Dedifferentiated amniotic fluid mesenchymal stem cell (primary cell): Measurements from ENCODE around the gene NDUFS6.
"Not testable (repeated sequence)": the region's sequence is repeated elsewhere in the genome, so short reads cannot be mapped to it uniquely, and the experiment has no call there.

ENCODE experiments used
- DNase-seq: peaks from one replicate; pipeline ENCODE4 v3.0.0-alpha.2; 2016; ENCODE audit errors: extremely low spot score

The NDUFS6 gene

DNA sequence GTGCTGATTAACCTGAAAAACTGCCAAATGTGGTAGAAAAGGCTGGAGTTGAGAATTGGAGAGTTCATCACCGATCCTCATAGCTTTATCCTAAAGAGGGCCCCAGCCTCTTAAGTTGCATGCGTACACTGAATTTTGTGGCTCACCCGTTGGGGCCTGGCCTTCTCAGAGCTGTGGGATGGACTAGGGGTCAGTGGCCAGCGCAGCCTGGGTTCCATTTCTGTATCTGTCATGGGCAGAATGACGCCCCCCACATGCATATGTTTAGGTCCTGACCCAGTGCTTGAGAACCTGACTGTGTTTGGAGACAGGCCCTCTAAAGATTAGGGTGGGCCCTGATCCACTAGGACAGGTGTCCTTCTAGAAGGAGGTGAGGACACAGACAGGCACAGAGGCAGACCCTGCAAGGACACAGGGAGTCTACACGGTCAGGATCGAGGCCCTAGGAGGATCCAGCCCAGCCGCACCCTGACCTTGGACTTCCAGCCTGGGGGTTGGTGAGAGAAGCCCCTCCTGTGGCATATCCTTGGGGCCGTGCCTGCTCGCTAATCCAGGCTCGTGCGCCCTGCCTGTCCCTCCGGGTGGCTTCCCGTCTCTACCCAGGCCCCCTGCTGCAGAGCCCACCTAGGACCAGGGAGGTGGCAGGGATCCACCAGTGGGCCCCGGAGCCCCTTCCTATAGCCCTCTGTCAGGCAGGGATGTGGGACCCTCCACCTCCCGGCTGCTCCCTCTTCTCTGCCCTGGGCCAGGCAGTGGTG, 32.2 kb downstream of the NDUFS6 start:
- no peak for DNase-seq

- no peak for DNase-seq
These were observed 32.9 kb downstream of the NDUFS6 start for GRCh38 chr5:1834022-1834551.

DNA sequence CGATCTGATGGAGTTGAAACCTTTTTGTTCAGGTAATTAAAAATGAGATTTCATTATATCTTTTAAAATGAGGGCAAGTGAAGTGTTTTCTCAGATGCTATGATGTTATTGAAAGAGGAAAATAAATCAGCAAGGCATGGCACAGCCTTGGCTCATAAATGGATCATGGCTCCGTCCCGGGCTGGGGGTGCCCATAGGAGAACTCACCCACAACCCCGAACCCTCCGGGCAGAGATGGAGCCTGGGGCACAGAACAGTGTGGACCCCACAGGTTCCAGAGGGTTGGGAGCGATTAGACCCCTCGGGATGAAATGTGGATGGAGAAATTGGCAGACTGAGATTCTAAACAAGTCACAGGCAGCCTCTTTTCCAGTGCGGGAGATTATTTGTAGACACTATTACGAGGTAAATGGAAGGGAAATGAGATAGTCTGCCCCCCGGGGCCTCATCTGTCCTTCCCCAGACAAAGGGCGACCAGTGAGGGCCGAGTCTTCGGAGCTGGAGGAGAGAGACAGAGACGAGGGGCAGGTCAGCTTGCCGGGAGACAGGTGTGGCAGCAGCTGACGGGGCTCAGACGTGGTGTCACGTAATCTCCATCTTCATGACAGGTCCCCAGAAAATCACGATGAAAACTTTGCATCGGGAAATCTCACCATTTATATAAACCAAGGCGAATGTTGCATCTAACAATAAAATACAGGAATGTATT, 33.7 kb downstream of the NDUFS6 start:
- DNase-seq = no peak

GRCh38 chr5:1835431-1835830, 34.2 kb downstream of the NDUFS6 start:
- no peak for DNase-seq

GRCh38 chr5:1836176-1836890, 35.1 kb downstream of the NDUFS6 start:
- DNase-seq = no peak

- no peak for DNase-seq
These were observed 36.0 kb downstream of the NDUFS6 start for GRCh38 chr5:1836891-1837880.

GRCh38 chr5:1838013-1838412, 36.8 kb downstream of the NDUFS6 start:
- no peak for DNase-seq

GRCh38 chr5:1840071-1840547, 38.9 kb downstream of the NDUFS6 start:
- DNase-seq = no peak

- DNase-seq = no peak
These were observed 39.7 kb downstream of the NDUFS6 start for GRCh38 chr5:1840741-1841521.

DNA sequence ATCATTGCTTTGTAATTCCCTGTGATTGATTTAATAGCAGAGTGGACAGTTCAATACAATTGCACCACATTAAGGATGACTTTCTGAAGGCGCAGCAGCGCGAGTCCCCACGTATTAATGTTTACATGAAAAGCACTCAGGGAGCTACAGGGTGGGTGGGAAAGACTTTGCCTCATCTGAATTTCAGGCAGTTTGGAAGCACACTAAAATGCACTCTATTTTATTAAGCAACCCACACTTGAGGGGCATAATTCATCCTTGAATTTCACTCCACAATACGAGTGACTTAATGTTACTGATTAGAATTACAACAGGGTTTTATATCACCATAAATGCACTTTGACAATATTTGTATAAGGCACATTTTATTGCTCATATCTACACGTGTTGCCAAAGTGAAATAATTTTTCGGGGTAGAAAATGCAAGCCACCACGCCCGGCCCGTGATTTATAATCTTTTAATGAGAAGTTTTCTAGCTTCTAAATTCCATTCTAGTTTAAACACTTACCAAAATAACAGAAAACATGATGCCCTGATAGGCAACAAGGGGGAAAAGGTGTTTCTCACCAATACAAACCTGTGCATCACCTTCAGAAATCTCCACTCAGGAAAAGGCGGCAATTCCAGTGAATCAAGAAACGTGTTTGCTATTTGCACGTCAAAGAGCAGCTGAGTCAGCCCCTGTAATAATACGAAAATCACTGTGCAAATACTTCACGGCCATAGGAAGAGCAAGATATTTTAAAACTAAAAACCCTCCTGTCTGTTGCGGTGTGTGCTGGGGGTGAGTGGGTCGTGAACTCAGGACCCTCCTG, 41.0 kb downstream of the NDUFS6 start:
- no peak for DNase-seq

- not testable (repeated sequence) for DNase-seq
These were observed 42.6 kb downstream of the NDUFS6 start for GRCh38 chr5:1843761-1844160.

GRCh38 chr5:1844708-1845436, 43.7 kb downstream of the NDUFS6 start:
- DNase-seq = no peak

DNA sequence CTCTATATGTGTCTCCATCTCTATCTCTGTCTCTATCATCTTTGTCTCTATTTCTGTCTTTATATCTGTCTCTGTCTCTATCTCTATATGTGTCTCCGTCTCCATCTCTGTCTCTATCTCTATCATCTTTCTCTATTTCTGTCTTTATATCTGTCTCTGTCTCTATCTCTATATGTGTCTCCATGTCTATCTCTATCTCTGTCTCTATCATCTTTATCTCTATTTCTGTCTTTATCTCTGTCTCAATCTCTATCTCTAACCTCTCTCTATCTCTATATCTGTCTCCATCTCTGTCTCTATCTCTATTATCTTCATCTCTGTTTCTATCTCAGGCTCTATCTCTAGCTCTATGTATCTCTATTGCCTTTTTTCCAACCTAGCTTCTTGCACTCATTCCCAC, 44.5 kb downstream of the NDUFS6 start:
- no peak for DNase-seq

DNA sequence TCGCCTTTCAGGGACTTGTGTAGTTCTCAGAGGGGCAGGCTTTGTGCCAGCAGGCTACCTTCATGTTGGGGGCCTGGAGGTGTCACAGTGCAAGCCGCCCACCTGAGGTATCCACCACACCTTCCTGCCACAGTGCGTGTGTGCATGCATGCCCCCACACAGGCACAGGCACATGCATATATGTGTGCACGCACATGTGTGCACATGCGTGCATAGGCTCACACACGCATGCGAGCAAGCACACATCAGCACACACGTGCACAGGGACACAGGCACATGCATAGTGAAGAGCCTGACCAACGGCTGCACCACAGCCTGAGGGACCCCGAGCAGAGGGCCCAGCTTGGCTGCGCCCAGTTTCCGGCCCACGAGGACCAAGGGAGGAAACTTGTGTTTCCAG, 45.4 kb downstream of the NDUFS6 start:
- DNase-seq = no peak

- no peak for DNase-seq
These were observed 45.8 kb downstream of the NDUFS6 start for GRCh38 chr5:1847056-1847455.

GRCh38 chr5:1847611-1848010, 46.4 kb downstream of the NDUFS6 start:
- DNase-seq = no peak

- no peak for DNase-seq
These were observed 49.3 kb downstream of the NDUFS6 start for GRCh38 chr5:1850324-1851154.
